ENCODE results near the gene SEC61G. TPM values are rescaled to one million over a fixed set of nuclear protein-coding genes. Genes with fewer than 3 reads are reported as not detected.

Gene SEC61G
- total and polyA plus RNA-seq, 2 of the 4 experiments (the other 2 are of a cell fraction): 387 to 685 TPM

DNA sequence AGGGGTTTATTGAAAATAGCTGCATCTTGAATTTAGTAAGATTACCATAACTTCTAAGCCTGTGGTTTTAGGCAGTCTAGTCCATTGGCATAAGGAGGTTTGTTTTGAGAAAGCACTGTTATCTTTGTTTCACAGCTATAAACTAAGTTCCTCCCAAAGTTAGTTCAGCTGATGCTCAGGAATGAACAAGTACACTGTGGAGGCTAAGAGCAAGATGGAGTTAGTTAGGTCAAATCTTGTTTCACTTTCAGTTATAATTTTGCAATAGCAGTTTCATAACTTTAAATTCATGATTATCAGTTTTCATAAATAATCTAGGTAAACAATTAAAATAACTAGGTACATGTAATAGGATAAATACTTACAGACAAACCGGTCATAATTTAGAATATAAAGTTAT, 15.4 kb downstream of the SEC61G start:
- Histone ChIP-seq H4K5ac (ENCODE audit: low read depth, low read length) (no peak overlapping the region), H3K9me1 (ENCODE audit: insufficient read depth, low read length) (peaks cover 7% of the 10 kb centered on the region; the same call in 1 of the 2 replicates), H3K4ac (ENCODE audit: low read depth, low read length) (no peak overlapping the region), H3K23ac (ENCODE audit: low read depth, low read length) (no peak overlapping the region), H4K20me1 (ENCODE audit: insufficient read depth, low read length) (peaks cover 12% of the 10 kb centered on the region; the same call in 1 of the 2 replicates), H3K27me3 (ENCODE audit: control insufficient read depth, insufficient read depth, low read length) (no peaks in the 10 kb centered on the region), H3K14ac (replicated peaks; ENCODE audit: low read depth, low read length) (no peak overlapping the region), H3K9me3 (ENCODE audit: control insufficient read depth, insufficient read depth, low read length) (no peaks in the 10 kb centered on the region), H2AK5ac (ENCODE audit: low read depth, low read length) (no peak overlapping the region), H2AK9ac (replicated peaks; ENCODE audit: low read depth, low read length, poor library complexity) (no peak overlapping the region), H2BK120ac (ENCODE audit: low read depth, low read length) (no peak overlapping the region), H3K36me3 (ENCODE audit: control insufficient read depth, insufficient read depth, low read length) (peaks cover 19% of the 10 kb centered on the region), H2BK15ac (ENCODE audit: low read depth, low read length) (no peak overlapping the region), H2BK20ac (ENCODE audit: low read depth, low read length) (no peak overlapping the region), H2BK5ac (ENCODE audit: low read depth, low read length, poor library complexity, severe bottlenecking) (no peak overlapping the region), H3K4me1 (ENCODE audit: control insufficient read depth, insufficient read depth, low read length) (no peaks in the 10 kb centered on the region), H3K27ac (ENCODE audit: insufficient read depth, low read length) (no peak overlapping the region), H3K18ac (ENCODE audit: low read depth, low read length) (no peak overlapping the region), H3K56ac (ENCODE audit: extremely low read depth, insufficient read depth, low read length) (no peak overlapping the region), H4K8ac (ENCODE audit: low read depth in 2 of 2, low read length in 2 of 2) (no peak overlapping the region), H3K4me3 (ENCODE audit: insufficient read depth, low read depth, low read length) (no peak overlapping the region), H3K4me2 (ENCODE audit: low read depth, low read length) (no peak overlapping the region), H3K9ac (ENCODE audit: low read depth, low read length) (no peak overlapping the region), H4K91ac (ENCODE audit: insufficient read depth, low read depth, low read length) (no peak overlapping the region), H2AFZ (replicated peaks; ENCODE audit: low read length, poor library complexity) (no peak overlapping the region), H3K79me1 (ENCODE audit: low read depth in 1 of 2, low read length in 2 of 2) (peaks cover 19 to 34% of the 10 kb centered on the region in 2 experiments)
- dilution Hi-C loops (cut with HindIII; ENCODE audit: low sequenced_read_pairs, unreplicated experiment): no loop called here
- TF ChIP-seq RCOR1 (IDR thresholded peaks at IDR 0.05; ENCODE audit: insufficient replicate concordance, low read length): no peak
- TF ChIP-seq, protein P1, sequence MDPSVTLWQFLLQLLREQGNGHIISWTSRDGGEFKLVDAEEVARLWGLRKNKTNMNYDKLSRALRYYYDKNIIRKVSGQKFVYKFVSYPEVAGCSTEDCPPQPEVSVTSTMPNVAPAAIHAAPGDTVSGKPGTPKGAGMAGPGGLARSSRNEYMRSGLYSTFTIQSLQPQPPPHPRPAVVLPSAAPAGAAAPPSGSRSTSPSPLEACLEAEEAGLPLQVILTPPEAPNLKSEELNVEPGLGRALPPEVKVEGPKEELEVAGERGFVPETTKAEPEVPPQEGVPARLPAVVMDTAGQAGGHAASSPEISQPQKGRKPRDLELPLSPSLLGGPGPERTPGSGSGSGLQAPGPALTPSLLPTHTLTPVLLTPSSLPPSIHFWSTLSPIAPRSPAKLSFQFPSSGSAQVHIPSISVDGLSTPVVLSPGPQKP (IDR thresholded peaks at IDR 0.05; ENCODE audit: borderline replicate concordance, low read depth, low read length): no peak
- no peak for TF ChIP-seq POLR2A (IDR thresholded peaks at IDR 0.05; ENCODE audit: low read depth, low read length)
- no peak for TF ChIP-seq NFE2L2 (IDR thresholded peaks at IDR 0.05; ENCODE audit: low read depth, low read length)
- TF ChIP-seq, protein P2, sequence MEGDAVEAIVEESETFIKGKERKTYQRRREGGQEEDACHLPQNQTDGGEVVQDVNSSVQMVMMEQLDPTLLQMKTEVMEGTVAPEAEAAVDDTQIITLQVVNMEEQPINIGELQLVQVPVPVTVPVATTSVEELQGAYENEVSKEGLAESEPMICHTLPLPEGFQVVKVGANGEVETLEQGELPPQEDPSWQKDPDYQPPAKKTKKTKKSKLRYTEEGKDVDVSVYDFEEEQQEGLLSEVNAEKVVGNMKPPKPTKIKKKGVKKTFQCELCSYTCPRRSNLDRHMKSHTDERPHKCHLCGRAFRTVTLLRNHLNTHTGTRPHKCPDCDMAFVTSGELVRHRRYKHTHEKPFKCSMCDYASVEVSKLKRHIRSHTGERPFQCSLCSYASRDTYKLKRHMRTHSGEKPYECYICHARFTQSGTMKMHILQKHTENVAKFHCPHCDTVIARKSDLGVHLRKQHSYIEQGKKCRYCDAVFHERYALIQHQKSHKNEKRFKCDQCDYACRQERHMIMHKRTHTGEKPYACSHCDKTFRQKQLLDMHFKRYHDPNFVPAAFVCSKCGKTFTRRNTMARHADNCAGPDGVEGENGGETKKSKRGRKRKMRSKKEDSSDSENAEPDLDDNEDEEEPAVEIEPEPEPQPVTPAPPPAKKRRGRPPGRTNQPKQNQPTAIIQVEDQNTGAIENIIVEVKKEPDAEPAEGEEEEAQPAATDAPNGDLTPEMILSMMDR (conservative IDR thresholded peaks at IDR 0.05; ENCODE audit: low read depth, low read length): no peak
- peak; percentile 24 for DNase-seq
- in situ Hi-C loops (cut with MboI; ENCODE audit: low sequenced_read_pairs): no loop called here
- ChIA-PET POLR2A (ENCODE audit: unreplicated experiment) (no interaction called here), CTCF (no interaction called here)
- intact Hi-C loops (cut with micrococcal nuclease): no loop called here
- BruUV-seq (replicated peaks): no TSS peak
- ATAC-seq (ENCODE audit: low read depth): no peak; the same call in 1 of the 2 replicates
- no CpG with 5 or more reads among the region's 1 CpG for WGBS, 2 experiments (ENCODE audit: extremely low coverage in 2 of 2, insufficient read length in 1 of 2)

Measured in IMR-90 (cell line).